ENCODE measurements around the gene IFITM1.

IFITM1 gene

DNA sequence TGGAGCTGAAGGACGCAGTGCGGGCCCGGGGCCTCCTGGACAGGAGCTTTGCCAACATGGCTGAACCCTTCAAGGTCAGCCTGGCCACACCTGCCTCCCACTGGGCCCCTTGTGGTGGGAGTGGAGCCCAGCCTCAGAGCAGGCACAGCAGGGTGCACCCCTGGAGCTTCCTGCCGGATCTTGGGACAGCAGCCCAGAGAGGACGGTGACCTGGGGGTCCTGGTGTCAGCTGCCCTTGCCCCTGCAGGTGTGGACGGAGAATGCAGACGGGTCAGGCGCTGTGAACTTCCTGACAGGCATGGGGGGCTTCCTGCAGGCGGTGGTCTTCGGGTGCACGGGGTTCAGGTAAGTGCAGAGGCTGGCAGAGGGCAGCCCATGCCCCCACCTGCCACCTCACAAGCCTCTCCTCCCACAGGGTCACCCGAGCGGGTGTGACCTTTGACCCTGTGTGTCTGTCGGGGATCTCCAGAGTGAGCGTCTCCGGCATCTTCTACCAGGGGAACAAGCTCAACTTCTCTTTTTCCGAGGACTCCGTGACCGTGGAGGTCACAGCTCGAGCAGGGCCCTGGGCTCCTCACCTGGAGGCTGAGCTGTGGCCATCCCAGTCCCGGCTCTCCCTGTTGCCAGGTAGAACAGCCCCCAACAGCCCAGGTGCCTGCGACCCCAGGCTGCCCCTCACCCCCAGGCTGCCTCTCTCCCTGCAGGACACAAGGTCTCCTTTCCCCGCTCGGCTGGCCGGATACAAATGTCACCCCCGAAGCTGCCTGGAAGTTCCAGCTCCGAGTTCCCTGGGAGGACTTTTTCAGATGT lies 19.8 kb upstream of the IFITM1 start:
- TF ChIP-seq, protein P1, sequence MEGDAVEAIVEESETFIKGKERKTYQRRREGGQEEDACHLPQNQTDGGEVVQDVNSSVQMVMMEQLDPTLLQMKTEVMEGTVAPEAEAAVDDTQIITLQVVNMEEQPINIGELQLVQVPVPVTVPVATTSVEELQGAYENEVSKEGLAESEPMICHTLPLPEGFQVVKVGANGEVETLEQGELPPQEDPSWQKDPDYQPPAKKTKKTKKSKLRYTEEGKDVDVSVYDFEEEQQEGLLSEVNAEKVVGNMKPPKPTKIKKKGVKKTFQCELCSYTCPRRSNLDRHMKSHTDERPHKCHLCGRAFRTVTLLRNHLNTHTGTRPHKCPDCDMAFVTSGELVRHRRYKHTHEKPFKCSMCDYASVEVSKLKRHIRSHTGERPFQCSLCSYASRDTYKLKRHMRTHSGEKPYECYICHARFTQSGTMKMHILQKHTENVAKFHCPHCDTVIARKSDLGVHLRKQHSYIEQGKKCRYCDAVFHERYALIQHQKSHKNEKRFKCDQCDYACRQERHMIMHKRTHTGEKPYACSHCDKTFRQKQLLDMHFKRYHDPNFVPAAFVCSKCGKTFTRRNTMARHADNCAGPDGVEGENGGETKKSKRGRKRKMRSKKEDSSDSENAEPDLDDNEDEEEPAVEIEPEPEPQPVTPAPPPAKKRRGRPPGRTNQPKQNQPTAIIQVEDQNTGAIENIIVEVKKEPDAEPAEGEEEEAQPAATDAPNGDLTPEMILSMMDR (IDR thresholded peaks at IDR 0.05; ENCODE audit: borderline replicate concordance, insufficient read depth, low read depth, low read length) = no peak
- H3K4me3 ChIP-seq (ENCODE audit: low read depth, low read length) = no peak overlapping the region

DNA sequence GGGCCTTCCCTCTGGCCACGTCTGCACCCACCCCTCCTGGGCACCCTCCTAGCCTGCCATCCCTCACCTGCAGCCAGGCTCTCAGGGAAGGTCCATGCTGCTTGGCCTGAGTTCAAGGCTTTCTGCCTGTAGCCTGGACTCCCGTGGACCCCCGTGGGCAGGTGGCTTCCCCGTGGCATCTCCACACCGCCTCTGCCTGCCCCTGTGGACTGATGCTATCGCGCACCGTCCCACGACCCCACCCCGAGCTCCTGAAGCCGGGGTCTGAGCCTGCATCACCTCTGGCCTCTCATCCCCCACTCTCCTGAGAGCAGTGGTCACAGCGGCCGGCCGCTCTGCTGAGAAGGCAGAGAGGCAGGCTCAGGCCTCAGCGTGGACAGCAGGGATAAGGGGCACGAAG lies 19.1 kb upstream of the IFITM1 start:
- no peak overlapping the region for H3K4me3 ChIP-seq (ENCODE audit: low read depth, low read length)
- TF ChIP-seq, protein P1 (IDR thresholded peaks at IDR 0.05; ENCODE audit: borderline replicate concordance, insufficient read depth, low read depth, low read length) = no peak

DNA sequence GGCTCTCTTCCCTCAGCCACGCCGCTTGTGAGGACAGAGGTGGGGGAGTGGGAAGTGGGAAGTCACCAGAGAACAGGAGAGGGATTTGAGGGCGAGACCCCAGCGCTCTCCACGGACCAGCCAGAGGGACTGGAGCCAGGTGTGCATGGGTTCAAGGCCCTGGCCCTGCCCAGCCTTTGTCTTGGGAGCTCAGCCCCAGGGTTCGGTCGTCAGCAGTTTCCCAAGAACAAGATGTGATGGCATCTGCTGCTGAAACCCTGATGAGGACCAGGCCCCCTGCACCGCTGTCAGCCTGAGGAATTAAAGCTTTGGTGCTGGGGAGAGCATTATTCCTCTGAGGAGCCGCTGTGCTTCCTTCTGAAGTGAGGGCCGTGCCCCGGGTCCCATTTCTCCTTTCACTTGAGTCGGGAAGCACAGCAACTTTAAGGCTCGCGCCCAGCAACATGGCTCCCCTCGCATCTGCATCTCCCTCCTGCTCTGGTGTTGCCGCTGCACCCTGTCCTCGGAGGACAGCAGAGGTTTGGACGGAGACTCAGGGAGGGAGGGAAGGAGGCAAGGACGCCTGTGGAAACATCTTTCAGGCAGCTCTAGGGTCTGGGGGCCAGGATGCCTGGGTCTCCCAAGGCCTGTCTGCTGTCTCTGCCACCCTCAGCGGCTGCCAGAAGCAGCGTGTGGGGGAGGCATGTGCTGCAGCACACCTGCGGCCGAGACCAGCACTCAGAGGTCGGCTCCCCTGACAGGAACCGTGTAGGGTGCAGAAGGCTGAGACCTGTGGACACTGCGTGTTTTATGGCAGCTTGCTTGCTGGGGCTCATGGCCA lies 18.3 kb upstream of the IFITM1 start:
- TF ChIP-seq, protein P1 (IDR thresholded peaks at IDR 0.05; ENCODE audit: borderline replicate concordance, insufficient read depth, low read depth, low read length) = no peak
- H3K4me3 ChIP-seq (ENCODE audit: low read depth, low read length) = no peak overlapping the region

GRCh38 chr11:296171-297050 lies 17.4 kb upstream of the IFITM1 start:
- TF ChIP-seq, protein P1 (IDR thresholded peaks at IDR 0.05; ENCODE audit: borderline replicate concordance, insufficient read depth, low read depth, low read length) = no peak
- no peak overlapping the region for H3K4me3 ChIP-seq (ENCODE audit: low read depth, low read length)

DNA sequence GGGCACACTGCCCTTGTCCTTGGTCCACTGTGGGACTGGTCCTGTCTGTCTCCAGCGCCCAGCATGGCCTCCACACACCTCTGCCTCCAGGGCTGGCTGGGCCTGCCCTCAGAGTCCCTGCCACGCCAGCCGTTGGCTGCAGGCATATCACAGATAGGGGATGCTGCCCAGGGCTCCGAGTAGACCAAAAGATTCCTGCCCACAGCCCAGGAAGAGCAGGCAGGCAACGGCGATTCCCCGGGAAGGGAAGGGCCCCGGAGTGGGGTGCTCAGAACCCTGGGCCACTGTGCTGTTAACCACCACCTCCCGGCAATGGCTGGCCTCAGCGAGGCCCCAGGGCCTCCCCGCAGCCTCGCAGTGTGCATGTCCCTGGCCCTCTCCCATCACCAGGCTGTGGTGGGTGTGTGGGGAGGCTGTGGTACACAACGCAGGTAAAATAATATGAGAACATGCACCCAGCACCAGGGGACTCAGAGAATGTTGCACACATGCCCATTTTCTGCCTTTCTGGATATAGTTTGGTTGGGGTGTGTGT lies 16.7 kb upstream of the IFITM1 start:
- H3K4me3 ChIP-seq (ENCODE audit: low read depth, low read length) = no peak overlapping the region
- TF ChIP-seq, protein P1 (IDR thresholded peaks at IDR 0.05; ENCODE audit: borderline replicate concordance, insufficient read depth, low read depth, low read length) = no peak

DNA sequence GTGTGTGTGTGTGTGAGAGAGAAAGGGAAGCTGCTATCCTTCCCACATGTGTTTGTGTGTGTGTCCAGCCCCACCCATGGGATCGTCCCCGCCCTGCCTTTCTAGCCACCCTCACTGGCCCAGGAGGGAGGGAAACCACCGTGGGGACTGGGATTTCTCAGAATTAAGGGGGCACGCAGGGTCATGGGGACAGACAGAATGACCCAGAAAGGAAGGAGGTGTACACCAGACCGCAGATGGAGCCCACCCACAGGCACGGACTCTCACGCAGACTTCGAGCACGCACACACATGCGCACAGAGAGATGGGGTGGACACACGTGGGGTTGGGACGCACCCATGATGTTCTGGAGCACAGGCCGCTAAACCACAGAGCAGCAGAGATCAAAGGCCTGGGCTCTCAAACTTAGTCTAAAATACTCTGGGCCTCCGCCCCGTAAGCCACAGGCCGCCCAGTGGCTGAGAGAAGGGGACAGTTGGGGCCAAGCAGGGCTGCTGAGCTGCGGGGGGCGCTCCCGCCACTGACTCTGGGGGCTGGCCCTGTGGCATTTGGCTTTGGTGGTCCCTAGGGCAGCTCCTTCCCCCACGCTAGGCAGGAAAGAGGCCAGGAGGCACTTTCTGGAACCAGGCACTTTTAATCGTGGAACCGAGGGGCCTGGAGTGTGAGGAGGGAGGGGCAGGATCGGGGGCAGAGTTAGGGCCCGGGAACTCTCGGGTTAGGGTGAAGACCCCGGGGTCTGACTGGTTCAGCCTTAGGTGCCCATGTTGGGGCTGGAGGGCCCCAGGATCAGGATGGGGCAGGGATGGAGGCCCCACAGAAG lies 16.0 kb upstream of the IFITM1 start:
- H3K4me3 ChIP-seq (ENCODE audit: low read depth, low read length) = no peak overlapping the region
- TF ChIP-seq, protein P1 (IDR thresholded peaks at IDR 0.05; ENCODE audit: borderline replicate concordance, insufficient read depth, low read depth, low read length) = no peak

Data from GM12875 (cell line).